GM10266 (cell line): ENCODE data around the gene ASIC2.
"Not testable (repeated sequence)": the region's sequence is repeated elsewhere in the genome, so short reads cannot be mapped to it uniquely, and the experiment has no call there.

Experiments
- DNase-seq: peaks from one replicate; pipeline ENCODE4 v3.0.0; 2012; ENCODE audit errors: extremely low spot score
- TF ChIP-seq, protein P1 (sequence below): IDR thresholded peaks from 2 replicates; pipeline ENCODE4 v1.5.1; 2012; ENCODE audit warnings: mild to moderate bottlenecking, low read depth; ENCODE audit not compliant: control insufficient read depth, insufficient read depth; ENCODE audit errors: missing control alignments

ASIC2 gene

DNA sequence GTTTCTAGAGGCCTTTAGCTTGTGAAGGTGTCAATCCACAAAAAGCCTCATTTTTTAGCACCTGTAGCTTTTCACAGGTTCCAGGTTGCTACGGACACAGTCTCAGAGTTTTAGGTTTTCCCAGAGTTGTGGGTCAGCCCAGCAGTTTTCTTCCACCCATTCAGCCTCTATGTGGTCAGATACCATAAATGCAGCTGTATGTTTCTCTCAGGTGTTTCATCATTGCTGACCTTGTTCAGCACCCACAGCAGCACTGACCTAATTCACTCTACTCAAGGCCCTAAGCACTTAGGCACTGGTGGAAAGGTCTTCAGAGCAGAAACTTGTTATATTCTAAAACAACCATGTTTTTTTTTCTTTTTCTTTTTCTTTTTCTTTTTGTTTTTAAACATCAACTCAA, 316.5 kb downstream of the ASIC2 start:
- TF ChIP-seq, protein P1, sequence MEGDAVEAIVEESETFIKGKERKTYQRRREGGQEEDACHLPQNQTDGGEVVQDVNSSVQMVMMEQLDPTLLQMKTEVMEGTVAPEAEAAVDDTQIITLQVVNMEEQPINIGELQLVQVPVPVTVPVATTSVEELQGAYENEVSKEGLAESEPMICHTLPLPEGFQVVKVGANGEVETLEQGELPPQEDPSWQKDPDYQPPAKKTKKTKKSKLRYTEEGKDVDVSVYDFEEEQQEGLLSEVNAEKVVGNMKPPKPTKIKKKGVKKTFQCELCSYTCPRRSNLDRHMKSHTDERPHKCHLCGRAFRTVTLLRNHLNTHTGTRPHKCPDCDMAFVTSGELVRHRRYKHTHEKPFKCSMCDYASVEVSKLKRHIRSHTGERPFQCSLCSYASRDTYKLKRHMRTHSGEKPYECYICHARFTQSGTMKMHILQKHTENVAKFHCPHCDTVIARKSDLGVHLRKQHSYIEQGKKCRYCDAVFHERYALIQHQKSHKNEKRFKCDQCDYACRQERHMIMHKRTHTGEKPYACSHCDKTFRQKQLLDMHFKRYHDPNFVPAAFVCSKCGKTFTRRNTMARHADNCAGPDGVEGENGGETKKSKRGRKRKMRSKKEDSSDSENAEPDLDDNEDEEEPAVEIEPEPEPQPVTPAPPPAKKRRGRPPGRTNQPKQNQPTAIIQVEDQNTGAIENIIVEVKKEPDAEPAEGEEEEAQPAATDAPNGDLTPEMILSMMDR, result no peak
- DNase-seq, result no peak

DNA sequence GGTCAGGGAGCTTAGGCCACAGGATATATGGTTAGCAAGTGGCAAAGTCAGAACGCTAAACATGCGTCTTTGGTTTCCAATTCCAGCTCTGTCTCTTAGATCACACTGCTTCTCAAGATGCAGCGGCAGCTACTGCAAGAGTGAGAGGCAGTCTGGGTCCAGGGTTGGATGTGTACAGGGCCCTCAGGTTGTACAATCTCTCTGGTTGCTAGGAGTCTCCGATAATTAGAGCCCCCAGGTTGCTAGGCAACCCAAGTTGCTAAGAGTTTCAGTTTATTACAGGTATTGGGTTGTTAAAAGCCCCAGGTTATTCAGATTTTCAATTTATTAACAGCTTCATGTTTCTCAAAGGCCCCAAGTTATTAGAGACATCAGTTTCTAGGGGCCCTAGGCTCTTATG, 317.0 kb downstream of the ASIC2 start:
- TF ChIP-seq, protein P1, result no peak
- no peak for DNase-seq

DNA sequence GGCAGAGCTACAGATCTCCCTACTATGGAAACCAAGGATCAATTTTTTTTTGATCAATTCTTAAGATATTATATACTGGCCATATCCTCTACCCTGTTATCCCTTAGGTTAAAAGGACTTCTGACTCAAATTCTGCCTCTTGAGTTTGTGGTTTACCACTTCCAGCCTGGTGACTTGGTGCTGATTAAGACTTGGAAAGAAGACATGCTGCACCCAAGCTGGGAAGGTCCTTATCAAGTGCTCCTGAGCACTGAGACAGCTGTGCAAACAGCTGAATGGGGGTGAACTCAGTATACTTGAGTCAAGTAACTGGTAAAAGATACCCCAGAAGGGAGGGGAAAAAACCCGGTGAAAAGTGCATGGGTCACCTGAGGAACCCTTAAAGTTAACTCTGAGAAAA, 321.9 kb downstream of the ASIC2 start:
- DNase-seq, result no peak

DNA sequence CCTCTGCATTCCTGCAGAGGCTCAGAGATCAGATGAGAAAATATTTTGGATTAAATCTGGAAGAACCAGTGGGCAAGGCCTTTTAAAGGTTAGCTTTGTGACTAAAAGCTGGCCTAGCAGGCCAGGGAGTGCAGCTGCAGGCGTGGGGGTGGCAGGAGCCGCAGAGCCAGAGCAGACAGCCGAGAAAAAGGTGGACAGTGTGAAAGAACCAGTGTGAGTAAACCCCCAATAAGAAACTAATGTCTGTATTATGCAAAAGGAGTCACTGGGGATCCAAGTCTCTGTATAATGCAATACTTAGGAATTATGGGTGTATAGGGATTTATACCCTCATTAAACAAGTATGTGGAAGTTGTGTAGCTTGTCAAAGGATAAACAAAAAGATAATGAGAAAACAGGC, 322.8 kb downstream of the ASIC2 start:
- DNase-seq, result no peak
- TF ChIP-seq, protein P1, result no peak

More for the DNA sequence above, 321.9 kb downstream of the ASIC2 start:
- TF ChIP-seq, protein P1, result no peak

DNA sequence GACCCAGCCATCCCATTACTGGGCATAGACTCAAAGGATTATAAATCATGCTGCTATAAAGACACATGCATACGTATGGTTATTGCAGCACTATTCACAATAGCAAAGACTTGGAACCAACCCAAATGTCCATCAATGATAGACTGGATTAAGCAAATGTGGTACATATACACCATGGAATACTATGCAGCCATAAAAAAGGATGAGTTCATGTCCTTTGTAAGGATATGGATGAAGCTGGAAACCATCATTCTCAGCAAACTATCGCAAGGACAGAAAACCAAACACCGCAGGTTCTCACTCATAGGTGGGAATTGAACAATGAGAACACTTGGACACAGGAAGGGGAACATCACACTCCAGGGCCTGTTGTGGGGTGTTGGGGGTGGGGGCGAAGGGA, 323.9 kb downstream of the ASIC2 start:
- not testable (repeated sequence) for DNase-seq

DNA sequence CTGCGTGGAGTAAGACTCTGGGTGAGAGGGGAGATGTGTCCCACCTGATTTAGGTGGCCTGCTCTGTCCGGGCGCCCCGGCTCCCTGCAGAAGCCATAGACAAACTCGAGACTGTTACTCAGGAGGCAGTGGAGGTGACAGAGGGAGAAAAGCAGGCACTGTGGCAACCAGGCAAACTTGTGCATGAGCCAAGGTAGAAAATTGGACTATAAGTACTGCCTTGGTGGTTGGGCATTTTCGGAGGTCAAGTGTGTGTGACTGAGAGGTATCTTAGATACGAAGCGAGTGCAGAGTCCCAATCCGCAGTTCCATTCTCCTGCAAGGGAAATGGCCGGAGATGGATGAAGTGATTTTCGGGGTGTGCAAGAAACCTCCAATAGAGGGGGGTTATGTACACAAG, 328.6 kb downstream of the ASIC2 start:
- TF ChIP-seq, protein P1, result no peak
- DNase-seq, result no peak
